IPS-18c (cell line): ENCODE measurements around the gene RASSF10.
"Not testable (repeated sequence)": the region's sequence is repeated elsewhere in the genome, so short reads cannot be mapped to it uniquely, and the experiment has no call there.

Experiments
- H3K4me3 ChIP-seq: 2 replicates; pipeline ENCODE4 v1.7.0; 2013; ENCODE audit warnings: low read depth, mild to moderate bottlenecking, low read length, moderate library complexity; ENCODE audit not compliant: insufficient read depth
- H3K9me3 ChIP-seq: one replicate; pipeline ENCODE4 v1.6.1; 2013; ENCODE audit warnings: mild to moderate bottlenecking, low read length, moderate library complexity; ENCODE audit not compliant: control insufficient read depth, insufficient read depth

RASSF10 gene

DNA sequence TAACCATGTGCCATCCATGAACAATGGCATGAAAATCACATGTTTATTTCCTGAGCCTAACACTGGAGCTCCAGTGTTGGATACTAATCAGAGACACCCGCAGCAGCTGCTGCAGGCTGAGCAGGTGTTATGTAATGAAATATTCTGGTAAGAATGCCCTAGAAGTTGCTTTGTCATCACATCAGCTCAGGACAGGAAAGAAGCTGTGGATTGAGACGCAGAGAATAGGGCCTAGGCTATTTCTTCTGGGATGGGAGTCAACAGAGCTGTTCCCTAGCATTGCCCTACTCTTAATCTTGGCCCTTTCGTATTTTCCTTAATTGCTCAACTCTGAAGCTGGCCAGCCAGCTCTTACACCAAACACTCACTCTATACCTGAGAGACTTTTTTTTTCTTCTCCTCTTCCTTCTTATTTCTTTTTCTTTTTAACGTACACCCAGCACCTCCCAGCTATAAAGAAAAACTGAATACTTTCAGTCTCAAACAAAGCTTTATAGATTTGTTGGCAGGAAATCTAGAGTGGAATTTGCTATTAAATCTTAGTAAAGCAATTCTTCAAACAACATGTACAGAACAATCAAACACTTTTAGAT is 31.9 kb downstream of the RASSF10 start:
- Histone ChIP-seq H3K4me3 (no peak overlapping the region), H3K9me3 (no peaks in the 10 kb centered on the region)

DNA sequence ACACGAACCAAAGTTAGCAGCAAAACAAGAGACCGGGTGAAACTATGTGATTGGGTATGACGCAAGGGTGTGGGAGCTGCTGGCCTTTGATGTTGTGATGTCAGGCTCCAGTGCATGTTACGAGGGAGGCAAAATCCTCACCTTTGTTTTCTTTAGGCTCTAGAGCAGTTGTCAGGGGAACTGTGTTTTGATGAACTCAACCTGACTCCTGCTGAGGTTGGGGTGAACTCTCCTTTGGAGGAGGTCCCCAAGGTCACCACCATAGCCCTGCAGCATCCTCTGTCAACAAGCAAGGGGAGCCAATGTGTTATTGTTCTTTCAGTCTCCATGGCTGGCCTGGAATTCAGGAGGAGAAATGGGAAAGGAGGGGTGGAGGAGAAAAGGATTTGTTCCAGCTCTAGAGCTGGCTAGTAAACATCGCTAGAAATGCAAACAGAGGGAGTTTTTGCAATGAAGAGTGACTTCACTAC is 33.8 kb downstream of the RASSF10 start:
- Histone ChIP-seq H3K4me3 (no peak overlapping the region), H3K9me3 (no peaks in the 10 kb centered on the region)

DNA sequence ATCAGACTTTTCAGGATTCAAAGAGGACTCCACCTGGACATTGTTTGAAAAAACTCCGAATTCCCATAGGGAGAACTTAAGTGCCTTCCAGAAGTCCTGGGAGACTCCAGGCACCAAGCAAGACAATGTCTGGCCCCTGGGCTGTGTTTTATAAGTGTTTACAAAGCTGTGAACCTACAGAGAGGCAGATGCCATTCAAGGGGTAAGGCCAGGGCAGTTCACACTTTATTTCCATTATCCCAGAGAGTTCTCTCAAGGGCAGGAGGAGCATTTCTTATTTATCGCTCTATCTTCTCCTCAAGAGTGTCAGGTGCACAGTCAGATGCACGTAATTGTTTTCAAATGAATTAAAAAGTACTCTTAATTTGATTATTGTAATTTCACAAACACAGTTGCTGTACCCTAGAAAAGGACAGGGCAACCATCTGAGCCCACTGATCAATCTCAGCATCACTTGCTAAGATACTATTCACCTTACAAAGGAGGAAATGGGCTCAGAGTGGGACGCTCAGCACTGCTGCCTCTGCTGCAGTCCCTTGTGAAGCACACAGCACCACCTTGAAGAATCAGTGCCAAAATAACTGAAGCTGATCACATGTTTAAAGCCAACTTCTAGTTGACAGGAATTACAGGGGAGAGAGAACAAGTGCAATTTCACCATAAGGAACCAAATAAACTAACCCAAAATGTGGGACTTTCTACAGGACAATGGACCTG is 35.0 kb downstream of the RASSF10 start:
- Histone ChIP-seq H3K9me3 (no peaks in the 10 kb centered on the region), H3K4me3 (no peak overlapping the region)

DNA sequence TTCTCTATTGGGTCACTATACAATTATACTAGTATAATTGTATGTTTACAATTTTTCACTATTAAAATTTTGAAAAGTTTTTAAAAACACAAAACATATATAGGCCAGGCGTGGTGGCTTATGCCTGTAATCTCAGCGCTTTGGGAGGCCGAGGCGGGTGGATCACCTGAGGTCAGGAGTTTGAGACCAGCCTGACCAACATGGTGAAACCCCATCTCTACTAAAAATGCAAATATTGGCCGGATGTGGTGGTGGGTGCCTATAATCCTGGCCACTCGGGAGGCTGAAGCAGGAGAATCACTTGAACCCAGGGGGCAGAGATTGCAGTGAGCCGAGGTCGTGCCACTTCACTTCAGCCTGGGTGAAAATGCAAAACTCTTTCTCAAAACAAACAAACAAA is 36.0 kb downstream of the RASSF10 start:
- H3K4me3 ChIP-seq, H3K9me3 ChIP-seq: not testable (repeated sequence)

DNA sequence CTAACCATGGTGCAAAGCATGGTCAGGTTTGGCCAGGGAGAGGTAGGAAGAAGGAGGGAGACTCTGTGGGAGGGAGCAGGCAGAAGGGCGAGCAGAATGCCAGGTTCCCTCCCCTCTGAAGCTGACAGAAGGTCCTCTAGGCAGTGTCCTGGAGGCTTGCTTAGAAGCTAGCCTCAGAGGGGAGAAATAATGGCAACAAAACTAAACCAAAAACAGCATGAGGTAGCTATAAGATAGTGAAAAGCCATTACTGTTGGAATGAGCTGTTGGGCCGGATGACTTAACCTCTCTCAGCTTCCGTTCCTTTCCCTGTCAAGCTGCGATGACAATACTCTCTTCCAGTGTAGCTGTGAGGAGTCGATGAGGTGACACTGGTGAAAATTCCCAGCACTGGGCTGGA is 36.6 kb downstream of the RASSF10 start:
- Histone ChIP-seq H3K9me3 (no peaks in the 10 kb centered on the region), H3K4me3 (no peak overlapping the region)

DNA sequence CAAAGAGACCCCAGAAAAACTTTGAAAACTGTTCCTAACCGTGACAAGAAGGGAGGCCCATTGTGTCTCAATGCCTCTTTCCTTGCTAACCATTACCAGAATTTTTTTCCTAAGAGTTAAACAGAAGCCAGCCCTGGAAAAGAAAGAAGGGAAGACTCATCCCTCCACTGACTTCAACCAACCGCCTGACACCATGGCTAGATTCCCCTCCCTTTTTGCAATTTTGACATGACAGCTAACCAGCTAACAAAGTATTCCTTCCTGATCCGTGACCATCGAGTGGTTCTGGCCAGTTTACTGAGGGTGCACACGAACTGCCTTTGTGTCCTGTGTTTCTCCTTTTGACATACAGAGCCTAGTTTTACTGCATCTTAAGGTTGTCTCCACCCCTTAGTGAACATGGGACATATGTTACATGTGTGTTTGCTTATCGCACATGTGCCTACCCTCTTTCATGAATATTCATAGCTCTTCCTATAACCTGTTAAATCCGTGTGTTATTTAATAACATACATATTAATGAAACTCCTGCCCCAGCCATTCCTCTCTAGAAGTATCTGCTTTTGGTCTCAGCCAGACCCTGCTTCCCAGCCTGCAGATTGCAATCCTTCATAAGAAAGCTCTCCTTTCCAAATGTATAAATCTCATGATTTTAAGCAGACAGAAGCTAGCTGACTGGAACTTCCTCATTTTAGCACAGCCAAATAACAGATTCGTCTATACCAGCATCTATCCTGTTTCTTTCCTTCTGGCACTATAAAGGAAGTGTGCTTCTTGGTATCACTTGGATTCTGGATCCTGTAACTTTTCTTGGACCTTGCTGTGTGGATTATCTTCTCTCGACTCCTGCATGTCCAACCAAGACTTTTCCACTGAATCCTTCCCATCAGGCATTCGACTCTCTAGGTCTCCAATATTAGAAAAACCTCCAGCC is 37.8 kb downstream of the RASSF10 start:
- Histone ChIP-seq H3K4me3 (no peak overlapping the region), H3K9me3 (no peaks in the 10 kb centered on the region)

DNA sequence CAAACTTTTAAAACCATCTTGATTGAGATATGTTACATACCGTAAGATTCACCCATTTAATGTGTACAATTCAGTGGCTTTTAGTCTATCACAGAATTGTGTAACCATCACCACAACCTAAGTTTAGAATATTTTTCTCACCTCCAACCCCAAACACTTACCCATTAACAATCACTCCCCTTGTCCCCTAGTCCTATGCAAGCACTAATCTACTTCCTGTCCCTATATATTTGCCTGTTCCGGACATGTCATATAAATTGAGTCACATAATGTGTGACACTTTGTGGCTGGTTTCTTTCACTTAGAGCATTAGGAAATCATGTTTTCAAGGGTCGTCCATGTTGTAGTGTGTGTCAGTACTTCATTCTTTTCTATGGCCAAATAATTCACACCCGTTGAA is 38.8 kb downstream of the RASSF10 start:
- Histone ChIP-seq H3K4me3 (no peak overlapping the region), H3K9me3 (no peaks in the 10 kb centered on the region)

DNA sequence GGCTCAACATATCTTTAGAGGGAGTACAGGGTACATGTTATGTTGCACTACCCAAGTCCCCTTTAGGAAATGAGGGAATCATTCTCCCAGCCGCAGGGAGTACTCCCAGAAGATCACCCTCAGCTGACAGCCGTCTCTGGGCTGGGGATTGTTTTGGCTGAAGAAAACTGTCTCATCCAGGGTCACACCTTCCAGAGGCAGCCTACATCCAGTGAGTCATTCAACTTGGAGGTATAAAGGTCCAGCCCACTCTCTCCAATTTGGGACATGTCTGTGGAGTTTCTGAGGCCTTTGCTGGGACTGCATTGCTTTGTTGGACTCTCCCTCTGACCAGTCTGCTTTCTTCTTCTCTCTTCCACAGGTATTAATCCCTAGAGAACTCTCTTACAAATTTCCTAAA is 42.1 kb downstream of the RASSF10 start:
- no peaks in the 10 kb centered on the region for H3K9me3 ChIP-seq
- H3K4me3 ChIP-seq = no peak overlapping the region

DNA sequence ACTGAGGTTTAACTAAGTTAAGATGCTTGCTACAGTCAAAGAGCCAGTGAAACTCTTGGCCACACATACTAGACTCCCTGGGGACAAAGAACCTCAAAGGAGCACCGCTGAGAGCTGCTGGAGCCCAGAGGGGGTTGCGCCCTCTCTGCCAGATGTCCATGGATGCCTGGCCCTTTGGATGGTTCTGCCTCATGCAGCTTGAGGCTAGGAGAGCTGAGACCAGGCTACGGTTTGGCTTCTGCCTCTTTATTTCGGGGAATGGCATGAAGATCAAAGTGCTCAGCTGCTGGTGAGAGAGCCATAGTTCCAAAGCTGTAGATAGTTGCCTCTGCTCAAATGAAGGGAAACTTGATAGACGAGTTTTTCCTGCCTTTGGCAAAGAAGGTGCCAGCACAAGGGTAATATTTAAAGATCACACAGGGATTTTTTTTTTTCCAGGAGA is 43.0 kb downstream of the RASSF10 start:
- Histone ChIP-seq H3K9me3 (no peaks in the 10 kb centered on the region), H3K4me3 (no peak overlapping the region)

DNA sequence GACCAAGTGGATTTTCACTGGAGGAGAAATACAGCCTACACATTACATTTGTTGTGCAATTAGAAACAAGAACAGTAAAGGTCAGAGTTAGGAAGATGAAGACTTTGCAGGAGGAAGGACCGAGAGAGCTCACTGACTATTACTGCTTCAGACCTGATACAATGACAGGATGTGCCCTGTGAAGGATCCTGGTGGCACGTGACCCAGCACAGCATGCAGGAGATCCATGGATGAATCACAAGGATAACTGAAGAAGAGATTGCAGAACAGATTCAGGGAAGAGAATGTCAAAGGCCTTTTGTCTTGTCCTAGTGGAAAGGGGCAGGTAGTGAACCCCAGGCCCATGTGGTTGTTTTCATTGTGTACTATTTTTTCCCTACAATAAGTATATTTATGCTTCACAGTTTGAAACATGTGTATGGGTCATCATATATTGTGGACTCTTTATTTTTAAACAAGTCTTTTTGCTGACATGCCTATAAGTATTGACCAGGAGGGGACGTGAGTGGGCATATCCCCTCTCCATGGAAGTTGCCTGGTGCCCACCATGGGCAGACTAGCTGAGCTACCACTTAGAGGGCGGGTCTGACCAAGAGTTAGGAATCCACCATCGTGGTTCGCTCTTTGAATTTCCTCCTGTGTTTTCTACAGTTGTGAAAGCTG is 44.3 kb downstream of the RASSF10 start:
- no peaks in the 10 kb centered on the region for H3K9me3 ChIP-seq
- H3K4me3 ChIP-seq = no peak overlapping the region

DNA sequence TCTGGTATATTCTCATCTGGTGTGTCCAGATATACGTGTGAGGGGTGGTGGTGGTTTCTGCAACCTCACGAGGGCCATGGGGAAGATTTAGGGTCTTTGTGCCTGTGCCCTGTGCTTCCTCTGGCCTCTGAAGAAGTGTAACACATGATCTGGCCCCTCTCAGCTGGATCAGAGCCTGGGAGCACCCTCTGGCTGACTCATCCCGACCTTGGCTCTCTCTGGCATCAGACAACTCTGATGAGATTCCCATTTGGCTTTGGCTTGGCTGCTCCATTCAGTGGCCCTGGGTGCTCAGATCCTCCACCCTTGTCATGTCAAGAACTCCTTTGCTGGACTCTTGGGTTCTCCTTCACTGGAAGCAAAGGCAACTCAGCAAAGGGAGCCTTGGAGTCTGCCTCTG is 45.2 kb downstream of the RASSF10 start:
- no peaks in the 10 kb centered on the region for H3K9me3 ChIP-seq
- no peak overlapping the region for H3K4me3 ChIP-seq

DNA sequence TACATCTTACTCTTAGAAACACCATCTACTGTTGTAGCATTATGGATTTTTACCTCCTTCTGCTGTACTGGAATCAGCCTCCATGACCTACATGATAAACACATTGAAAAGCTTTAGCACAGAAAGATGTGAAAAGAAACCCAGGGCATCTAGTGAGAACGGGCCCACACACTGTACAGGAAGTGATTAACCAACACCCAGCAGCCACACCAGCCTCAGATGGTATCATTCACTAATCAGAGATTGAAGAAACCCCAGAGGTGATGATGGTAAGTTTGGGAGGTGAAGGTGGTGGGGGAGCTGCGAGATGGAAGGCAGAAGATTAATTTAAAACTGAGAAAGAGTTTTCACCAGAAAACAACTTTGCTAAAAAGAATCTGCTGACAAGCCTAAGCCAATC is 46.1 kb downstream of the RASSF10 start:
- Histone ChIP-seq H3K4me3 (no peak overlapping the region), H3K9me3 (no peaks in the 10 kb centered on the region)

DNA sequence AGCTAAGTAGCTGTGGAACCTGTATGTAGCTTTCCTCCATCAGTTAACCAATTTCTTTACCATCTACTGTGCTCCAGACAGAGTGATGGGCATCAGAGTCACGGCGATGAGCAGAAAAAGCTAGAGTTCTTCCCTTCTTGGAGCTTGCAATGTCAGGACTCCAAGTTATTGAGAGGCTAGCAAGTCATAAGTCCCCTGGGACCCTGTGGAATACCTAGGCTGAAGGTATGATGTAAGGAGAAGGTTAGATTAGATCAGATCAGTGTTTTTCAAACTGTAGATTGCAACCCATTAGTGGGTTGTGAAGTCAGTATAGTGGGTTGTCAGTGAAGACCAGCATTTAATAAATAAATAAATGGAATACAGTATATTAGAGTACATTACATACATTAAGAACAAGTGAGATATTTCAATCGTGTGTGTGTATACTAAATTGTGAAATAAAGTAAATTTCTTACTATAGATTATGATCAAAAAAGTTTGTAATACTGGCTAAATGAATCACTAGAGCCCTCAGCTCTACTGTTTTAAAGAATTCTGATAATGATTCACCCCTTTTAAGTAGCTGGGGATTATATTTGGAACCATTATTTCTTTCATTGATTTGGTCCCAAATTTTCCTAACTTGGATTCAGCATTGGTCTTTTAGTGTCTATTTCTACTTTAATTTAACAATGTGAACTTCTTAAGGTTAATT is 52.3 kb downstream of the RASSF10 start:
- no peak overlapping the region for H3K4me3 ChIP-seq
- no peaks in the 10 kb centered on the region for H3K9me3 ChIP-seq
